DND-41 (cell line): ENCODE results near the gene ERC1.

Experiments
- CTCF ChIP-seq: IDR thresholded peaks from 2 replicates; pipeline ENCODE4 v1.5.1; 2012; ENCODE audit warnings: borderline replicate concordance, low read length, moderate library complexity, mild to moderate bottlenecking; ENCODE audit not compliant: poor library complexity, severe bottlenecking; ENCODE audit errors: extremely low read depth
- EZH2 ChIP-seq: IDR thresholded peaks from 3 replicates; pipeline ENCODE4 v1.6.1; 2012; ENCODE audit warnings: borderline replicate concordance, low read depth, mild to moderate bottlenecking, moderate library complexity, low read length, inconsistent platforms; ENCODE audit not compliant: severe bottlenecking

GRCh38 chr12:1425396-1425729 lies 434.3 kb downstream of the ERC1 start:
- no peak for TF ChIP-seq CTCF
- no peak for TF ChIP-seq EZH2
